ENCODE measurements around the gene TMEM63A.

TMEM63A gene

GRCh38 chr1:225899044-225899925 lies 17.1 kb upstream of the TMEM63A start:
- TF ChIP-seq, protein P1, sequence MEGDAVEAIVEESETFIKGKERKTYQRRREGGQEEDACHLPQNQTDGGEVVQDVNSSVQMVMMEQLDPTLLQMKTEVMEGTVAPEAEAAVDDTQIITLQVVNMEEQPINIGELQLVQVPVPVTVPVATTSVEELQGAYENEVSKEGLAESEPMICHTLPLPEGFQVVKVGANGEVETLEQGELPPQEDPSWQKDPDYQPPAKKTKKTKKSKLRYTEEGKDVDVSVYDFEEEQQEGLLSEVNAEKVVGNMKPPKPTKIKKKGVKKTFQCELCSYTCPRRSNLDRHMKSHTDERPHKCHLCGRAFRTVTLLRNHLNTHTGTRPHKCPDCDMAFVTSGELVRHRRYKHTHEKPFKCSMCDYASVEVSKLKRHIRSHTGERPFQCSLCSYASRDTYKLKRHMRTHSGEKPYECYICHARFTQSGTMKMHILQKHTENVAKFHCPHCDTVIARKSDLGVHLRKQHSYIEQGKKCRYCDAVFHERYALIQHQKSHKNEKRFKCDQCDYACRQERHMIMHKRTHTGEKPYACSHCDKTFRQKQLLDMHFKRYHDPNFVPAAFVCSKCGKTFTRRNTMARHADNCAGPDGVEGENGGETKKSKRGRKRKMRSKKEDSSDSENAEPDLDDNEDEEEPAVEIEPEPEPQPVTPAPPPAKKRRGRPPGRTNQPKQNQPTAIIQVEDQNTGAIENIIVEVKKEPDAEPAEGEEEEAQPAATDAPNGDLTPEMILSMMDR (conservative IDR thresholded peaks at IDR 0.05; ENCODE audit: low read depth): no peak
- DNase-seq (ENCODE audit: low spot score): no peak
- H3K27ac ChIP-seq: no peak overlapping the region
- ChIA-PET CTCF (interaction anchor here (0.6 kb wide), 1 partner anchor 16 kb away, joined by 3 read pairs; no protein-coding TSS in a partner anchor), POLR2A (ENCODE audit: low non-redundant PET) (no interaction called here)

DNA sequence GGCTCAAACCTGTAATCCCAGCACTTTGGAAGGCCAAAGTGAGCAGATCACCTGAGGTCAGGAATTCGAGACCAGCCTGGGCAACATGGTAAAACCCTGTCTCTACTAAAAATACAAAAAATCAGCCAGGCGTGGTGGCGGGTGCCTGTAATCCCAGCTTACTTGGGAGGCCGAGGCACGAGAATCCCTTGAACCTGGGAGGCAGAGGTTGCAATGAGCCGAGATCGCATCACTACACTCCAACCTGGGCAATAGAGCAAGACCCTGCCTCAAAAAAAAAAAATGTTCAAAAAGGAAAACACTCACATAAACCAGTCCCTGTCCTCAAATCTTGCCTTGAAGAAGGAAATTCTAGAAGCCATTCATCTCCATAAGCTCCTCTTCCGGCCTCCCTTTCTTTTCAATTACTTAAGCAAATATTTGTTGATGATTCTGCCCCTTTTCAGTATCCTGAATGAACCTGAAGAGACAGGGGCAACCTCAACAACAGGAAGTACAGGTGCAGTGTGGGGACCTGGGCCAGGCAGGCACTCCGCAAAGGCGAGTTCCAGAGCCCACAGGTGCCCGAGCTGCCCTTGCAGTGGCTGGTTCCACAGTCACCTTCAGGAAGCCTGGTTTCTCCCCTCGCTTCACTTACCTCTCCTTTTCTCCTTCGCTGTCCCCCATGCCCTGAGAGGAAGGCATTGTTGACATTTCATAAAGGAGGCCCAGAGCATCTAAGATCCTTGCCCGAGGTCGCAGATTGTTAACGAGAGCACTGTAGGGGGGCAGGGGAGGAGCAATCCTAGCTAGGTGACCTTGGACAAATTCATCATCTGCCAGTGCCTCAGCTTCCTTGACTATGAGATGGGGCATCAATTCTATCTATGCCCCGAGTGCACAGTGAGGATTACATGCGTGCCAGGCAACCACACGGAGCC lies 15.7 kb upstream of the TMEM63A start:
- H3K27ac ChIP-seq: no peak overlapping the region
- TF ChIP-seq, protein P1 (conservative IDR thresholded peaks at IDR 0.05; ENCODE audit: low read depth): no peak
- ChIA-PET POLR2A (ENCODE audit: low non-redundant PET) (no interaction called here), CTCF (interaction anchor here (0.8 to 1.3 kb wide), 2 partner anchors 15 to 423 kb away, joined by 3 to 6 read pairs; partner anchors contain the start of gene TMEM63A)
- no peak for DNase-seq (ENCODE audit: low spot score)

GRCh38 chr1:225896937-225897549 lies 14.9 kb upstream of the TMEM63A start:
- TF ChIP-seq, protein P1 (conservative IDR thresholded peaks at IDR 0.05; ENCODE audit: low read depth): no peak
- H3K27ac ChIP-seq: peak overlapping the region; percentile 46
- peak; percentile 81 for DNase-seq (ENCODE audit: low spot score)
- POLR2A ChIA-PET (ENCODE audit: low non-redundant PET): no interaction called here
- CTCF ChIA-PET: interaction anchor here (0.8 to 1.3 kb wide), 2 partner anchors 15 to 422 kb away, joined by 3 to 6 read pairs; partner anchors contain the start of gene TMEM63A

GRCh38 chr1:225896494-225896893 lies 14.3 kb upstream of the TMEM63A start:
- ChIA-PET POLR2A (ENCODE audit: low non-redundant PET) (interaction anchor here (0.7 kb wide), 1 partner anchor 50 kb away, joined by 4 read pairs; no protein-coding TSS in a partner anchor), CTCF (no interaction called here)
- H3K27ac ChIP-seq: no peak overlapping the region
- TF ChIP-seq, protein P1 (conservative IDR thresholded peaks at IDR 0.05; ENCODE audit: low read depth): no peak
- no peak for DNase-seq (ENCODE audit: low spot score)

DNA sequence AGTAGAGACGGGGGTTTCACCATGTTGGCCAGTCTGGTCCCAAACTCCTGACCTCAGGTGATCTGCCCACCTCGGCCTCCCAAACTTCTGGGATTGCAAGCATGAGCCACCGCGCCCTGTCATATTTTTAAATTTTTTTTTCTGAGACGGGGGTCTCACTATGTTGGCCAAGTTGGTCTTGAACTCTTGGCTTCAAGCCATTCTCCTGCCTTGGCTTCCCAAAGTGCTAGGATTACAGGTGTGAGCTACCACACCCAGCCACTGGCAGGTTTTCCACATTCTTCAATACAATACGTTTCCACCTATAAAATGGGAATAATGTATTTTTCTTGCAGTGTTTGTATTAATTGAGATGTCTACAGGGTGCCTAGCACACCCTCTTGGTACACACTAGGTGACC lies 10.1 kb upstream of the TMEM63A start:
- POLR2A ChIA-PET (ENCODE audit: low non-redundant PET): interaction anchor here (0.6 kb wide), 1 partner anchor 59 kb away, joined by 5 read pairs; no protein-coding TSS in a partner anchor
- TF ChIP-seq, protein P1 (conservative IDR thresholded peaks at IDR 0.05; ENCODE audit: low read depth): no peak
- H3K27ac ChIP-seq: no peak overlapping the region
- no peak for DNase-seq (ENCODE audit: low spot score)
- CTCF ChIA-PET: no interaction called here
